CD14-positive monocyte (primary cell): ENCODE data around the gene PAQR5. TPM values are rescaled to one million over a fixed set of nuclear protein-coding genes. Genes with fewer than 3 reads are reported as not detected.

Experiments used
- DNase-seq, 3 donors: peaks; one replicate each; pipeline ENCODE4 v3.0.0-alpha.2; 2011 to 2022
- H2AFZ ChIP-seq: 2 replicates; pipeline ENCODE4 v1.6.0; 2012; ENCODE audit warnings: mild to moderate bottlenecking, low read depth, low read length, inconsistent platforms; ENCODE audit not compliant: insufficient read depth, poor library complexity, severe bottlenecking
- H3K27ac ChIP-seq, 2 donors: 1 replicate in 1 of 2; 2 replicates in 1 of 2; pipeline ENCODE4 v1.5.1; 2012 to 2013; ENCODE audit warnings: low read length in 2 of 2, control low read depth in 1 of 2, inconsistent platforms in 1 of 2, low read depth in 1 of 2, mild to moderate bottlenecking in 1 of 2
- H3K27me3 ChIP-seq, 2 donors: one replicate each; pipeline versions ENCODE4 v1.6.0 to v1.6.1; 2011 to 2013; ENCODE audit warnings: low read length in 2 of 2; ENCODE audit not compliant: control insufficient read depth in 2 of 2, insufficient read depth in 2 of 2
- H3K36me3 ChIP-seq, 2 donors: replicated peaks in 1 of 2; 1 replicate in 1 of 2; 2 replicates in 1 of 2; pipeline versions ENCODE4 v1.5.1 to v1.6.1; 2012 to 2013; ENCODE audit warnings: low read length in 2 of 2, control low read depth in 1 of 2, inconsistent platforms in 1 of 2, mild to moderate bottlenecking in 1 of 2; ENCODE audit not compliant: insufficient read depth in 2 of 2, control insufficient read depth in 1 of 2
- H3K4me1 ChIP-seq, 2 donors: 1 replicate in 1 of 2; 2 replicates in 1 of 2; pipeline versions ENCODE4 v1.5.1 to v1.6.1; 2012 to 2013; ENCODE audit warnings: low read length in 2 of 2, control low read depth in 1 of 2, inconsistent platforms in 1 of 2, mild to moderate bottlenecking in 1 of 2, moderate library complexity in 1 of 2; ENCODE audit not compliant: insufficient read depth in 2 of 2, control insufficient read depth in 1 of 2
- H3K4me2 ChIP-seq: replicated peaks from 2 replicates; pipeline ENCODE3; 2012; ENCODE audit warnings: low read length, moderate library complexity, mild to moderate bottlenecking; ENCODE audit not compliant: poor library complexity, severe bottlenecking; ENCODE audit errors: extremely low read depth
- H3K4me3 ChIP-seq, 3 experiments: fragments of 200-600 bp in 1 of 3; sonication (generic) in 1 of 3; replicated peaks in 1 of 3; 1 replicate in 2 of 3; 2 replicates in 1 of 3; pipeline ENCODE4 v1.5.1; 2011 to 2013; ENCODE audit warnings: low read length in 3 of 3, mild to moderate bottlenecking in 3 of 3, control low read depth in 2 of 3, low read depth in 2 of 3, inconsistent platforms in 1 of 3, moderate library complexity in 1 of 3
- H3K79me2 ChIP-seq: 2 replicates; pipeline ENCODE4 v1.6.0; 2012; ENCODE audit warnings: mild to moderate bottlenecking, control low read depth, inconsistent platforms, low read length, moderate library complexity; ENCODE audit not compliant: insufficient read depth
- H3K9ac ChIP-seq: 2 replicates; pipeline ENCODE4 v1.6.0; 2017; ENCODE audit warnings: low read length, mild to moderate bottlenecking; ENCODE audit not compliant: insufficient read depth, poor library complexity, severe bottlenecking
- H3K9me3 ChIP-seq, 2 donors: replicated peaks in 1 of 2; 1 replicate in 1 of 2; 2 replicates in 1 of 2; pipeline versions ENCODE4 v1.5.1 to v1.6.1; 2012 to 2013; ENCODE audit warnings: low read length in 2 of 2, control low read depth in 1 of 2; ENCODE audit not compliant: control insufficient read depth in 1 of 2, insufficient read depth in 1 of 2
- H4K20me1 ChIP-seq: 2 replicates; pipeline ENCODE4 v1.6.0; 2012; ENCODE audit warnings: mild to moderate bottlenecking, low read length, control low read depth, moderate library complexity; ENCODE audit not compliant: insufficient read depth
- H3K27ac Mint-ChIP-seq, 7 donors: one replicate each; pipeline ENCODE4 v1.8.0; 2020; ENCODE audit warnings: mild to moderate bottlenecking in 7 of 7, mixed read lengths in 7 of 7, moderate library complexity in 6 of 7, inconsistent platforms in 2 of 7
- H3K27me3 Mint-ChIP-seq, 3 donors: one replicate each; pipeline ENCODE4 v1.8.0; 2021 to 2022; ENCODE audit warnings: low read depth in 3 of 3, mild to moderate bottlenecking in 3 of 3, mixed read lengths in 3 of 3, moderate library complexity in 3 of 3, inconsistent platforms in 1 of 3
- H3K36me3 Mint-ChIP-seq, 2 donors: one replicate each; pipeline ENCODE4 v1.8.0; 2020; ENCODE audit warnings: mixed read lengths in 2 of 2, inconsistent platforms in 1 of 2, mild to moderate bottlenecking in 1 of 2
- H3K4me1 Mint-ChIP-seq: one replicate; pipeline ENCODE4 v1.8.0; 2020; ENCODE audit warnings: mild to moderate bottlenecking, mixed read lengths
- H3K4me3 Mint-ChIP-seq, 2 donors: one replicate each; pipeline ENCODE4 v1.8.0; 2020; ENCODE audit warnings: mild to moderate bottlenecking in 2 of 2, mixed read lengths in 2 of 2, moderate library complexity in 1 of 2
- H3K9me3 Mint-ChIP-seq, 7 donors: one replicate each; pipeline ENCODE4 v1.8.0; 2020 to 2022; ENCODE audit warnings: mixed read lengths in 7 of 7, mild to moderate bottlenecking in 6 of 7, moderate library complexity in 6 of 7, inconsistent platforms in 2 of 7
- CTCF ChIP-seq: fragments of 200-600 bp; IDR thresholded peaks from one replicate; pipeline ENCODE4 v1.8.0; 2022; ENCODE audit warnings: antibody characterized with exemption, mild to moderate bottlenecking
- WGBS: methylation state at CpG from one replicate; pipeline ENCODE4 v1.1.5; 2013; ENCODE audit warnings: missing lambda C conversion rate; ENCODE audit not compliant: insufficient coverage; 5-methylcytosine and 5-hydroxymethylcytosine counted together
- intact Hi-C, 2 donors: fragments of 100-400 bp; cut with micrococcal nuclease; formaldehyde crosslinking; loops; one replicate each; pipeline versions ENCODE4 v1.15.0 to v1.15.1; 2023
- polyA plus RNA-seq, 3 donors: library from polyadenylated mRNA; depleted of rRNA in 1 of 3; unstranded in 2 of 3; stranded (reverse) in 1 of 3; fragments of 300-500 nt in 2 of 3; fragments of >200 nt in 1 of 3; fragmentation: Illumina TruSeq in 2 of 3; gene quantifications; 1 replicate in 2 of 3; 2 replicates in 1 of 3; pipeline ENCODE4 v1.2.3, GENCODE V29; 2012 to 2021

The PAQR5 gene
- polyA plus RNA-seq, 3 donors = not detected

GRCh38 chr15:69384626-69385598, 86.2 kb downstream of the PAQR5 start:
- no peaks in the 10 kb centered on the region for H3K79me2 ChIP-seq
- H3K4me3 ChIP-seq = no peak overlapping the region
- Mint-ChIP-seq H3K36me3 (no peaks in the 10 kb centered on the region), H3K27me3 (peaks cover 0 to 3% (median 0%) of the 10 kb centered on the region in 3 donors), H3K27ac (no peak overlapping the region), H3K4me1 (no peaks in the 10 kb centered on the region), H3K4me3 (no peak overlapping the region), H3K9me3 (no peaks in the 10 kb centered on the region)
- H3K4me1 ChIP-seq = no peaks in the 10 kb centered on the region
- H3K27ac ChIP-seq = no peak overlapping the region
- intact Hi-C loops = no loop called here
- 95% methylated on average over 10 of the region's 12 CpGs for WGBS
- no peaks in the 10 kb centered on the region for H3K9me3 ChIP-seq
- DNase-seq = no peak
- no peak overlapping the region for H2AFZ ChIP-seq
- TF ChIP-seq CTCF = no peak
- no peaks in the 10 kb centered on the region for H3K36me3 ChIP-seq
- no peaks in the 10 kb centered on the region for H4K20me1 ChIP-seq
- no peak overlapping the region for H3K9ac ChIP-seq
- H3K4me2 ChIP-seq = no peak overlapping the region
- H3K27me3 ChIP-seq = no peaks in the 10 kb centered on the region

GRCh38 chr15:69385831-69386230, 87.1 kb downstream of the PAQR5 start:
- intact Hi-C loops = no loop called here
- Histone ChIP-seq H3K27ac (no peak overlapping the region), H3K36me3 (no peaks in the 10 kb centered on the region), H2AFZ (no peak overlapping the region), H3K4me3 (no peak overlapping the region), H4K20me1 (no peaks in the 10 kb centered on the region), H3K79me2 (no peaks in the 10 kb centered on the region), H3K9ac (no peak overlapping the region), H3K9me3 (no peaks in the 10 kb centered on the region), H3K27me3 (no peaks in the 10 kb centered on the region), H3K4me1 (no peaks in the 10 kb centered on the region), H3K4me2 (no peak overlapping the region)
- H3K9me3 Mint-ChIP-seq = no peaks in the 10 kb centered on the region
- no peak for DNase-seq
- peaks cover 0 to 3% (median 0%) of the 10 kb centered on the region in 3 donors for H3K27me3 Mint-ChIP-seq
- H3K36me3 Mint-ChIP-seq = no peaks in the 10 kb centered on the region
- WGBS = 100% methylated on average over 2 of the region's 2 CpGs
- no peak overlapping the region for H3K27ac Mint-ChIP-seq
- no peaks in the 10 kb centered on the region for H3K4me1 Mint-ChIP-seq
- H3K4me3 Mint-ChIP-seq = no peak overlapping the region
- no peak for TF ChIP-seq CTCF
